NCI-H82 treated with DMSO at 0.1 percent for 48 hours (cell line): Measurements from ENCODE around the gene NAIF1.
"Not testable (repeated sequence)": the region's sequence is repeated elsewhere in the genome, so short reads cannot be mapped to it uniquely, and the experiment has no call there.

Experiments
- DNase-seq: peaks from one replicate; lab custom pipeline; 2025; ENCODE audit not compliant: unreplicated experiment; lab: John Stamatoyannopoulos, UW

NAIF1 gene

DNA sequence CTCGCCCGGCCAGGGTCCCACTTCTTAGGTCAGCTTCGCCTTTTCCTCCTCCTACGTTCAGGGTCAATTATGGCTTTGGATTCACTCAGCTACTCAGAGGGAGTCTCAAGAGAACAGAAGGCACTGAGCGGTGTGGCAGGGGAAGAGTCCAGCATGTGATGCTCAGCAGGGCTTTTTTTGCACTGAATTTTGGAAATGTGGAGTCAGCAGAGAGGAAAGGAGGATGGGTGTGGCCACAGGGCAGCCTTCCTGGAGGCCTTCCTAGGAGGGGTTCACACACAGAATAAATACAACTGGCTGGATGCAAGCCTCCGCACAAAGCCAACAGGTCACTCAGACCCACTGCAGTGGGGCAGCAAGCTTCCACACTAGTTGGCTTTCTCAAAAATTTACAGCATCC is 4.8 kb downstream of the NAIF1 start:
- no peak for DNase-seq

GRCh38 chr9:128061275-128061960 is 5.7 kb downstream of the NAIF1 start:
- DNase-seq, result no peak

DNA sequence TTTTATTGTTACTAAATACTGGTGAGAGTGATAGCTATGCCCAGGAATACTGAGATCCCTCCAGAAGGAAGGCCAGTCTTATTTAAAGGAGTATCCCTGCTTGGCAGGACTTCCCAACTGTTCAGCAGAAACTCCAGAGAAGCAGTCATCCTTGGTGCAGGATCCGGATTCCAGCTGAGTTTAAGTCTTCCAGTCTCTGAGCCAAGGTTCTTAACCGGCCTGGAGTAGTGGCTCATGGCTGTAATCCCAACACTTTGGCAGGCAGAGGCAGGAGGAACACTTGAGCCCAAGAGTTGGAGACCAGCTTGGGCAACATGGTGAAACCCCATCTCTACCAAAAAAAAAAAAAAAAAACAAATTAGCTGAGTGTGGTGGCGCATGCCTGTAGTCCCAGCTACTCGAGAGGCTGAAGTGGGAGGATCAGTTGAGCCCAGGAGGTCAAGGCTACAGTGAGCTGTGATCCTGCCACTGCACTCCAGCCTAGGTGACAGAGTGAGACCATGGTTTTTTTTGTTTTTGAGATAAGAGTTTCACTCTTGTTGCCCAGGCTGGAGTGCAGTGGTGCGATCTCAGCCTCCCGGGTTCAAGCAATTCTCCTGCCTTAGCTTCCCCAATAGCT is 7.6 kb downstream of the NAIF1 start:
- DNase-seq, result no peak

GRCh38 chr9:128057724-128058409 is 9.3 kb downstream of the NAIF1 start:
- no peak for DNase-seq

GRCh38 chr9:128056887-128057723 is 10.0 kb downstream of the NAIF1 start:
- no peak for DNase-seq

DNA sequence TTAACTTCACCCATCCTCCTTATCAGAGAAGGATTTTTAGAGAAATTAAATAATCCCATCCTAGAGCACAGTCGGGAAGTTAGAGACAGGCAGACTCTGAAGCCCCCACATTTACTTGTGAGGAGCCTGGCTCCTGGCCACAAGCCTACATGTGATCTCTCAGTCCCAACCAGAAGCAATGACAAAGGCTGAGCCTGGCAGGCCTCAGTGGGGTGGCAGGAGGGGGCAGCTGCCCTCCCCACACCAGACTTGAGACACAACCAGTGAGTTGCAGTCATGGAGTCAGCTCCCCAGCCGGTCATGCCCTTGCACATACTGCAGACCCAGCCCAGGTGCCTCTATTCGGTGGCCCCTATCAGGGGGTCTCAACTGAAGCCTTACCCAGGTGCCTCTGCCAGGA is 11.0 kb downstream of the NAIF1 start:
- DNase-seq, result no peak

GRCh38 chr9:128055344-128056040 is 11.6 kb downstream of the NAIF1 start:
- DNase-seq, result no peak

GRCh38 chr9:128054087-128054486 is 13.0 kb downstream of the NAIF1 start:
- no peak for DNase-seq

DNA sequence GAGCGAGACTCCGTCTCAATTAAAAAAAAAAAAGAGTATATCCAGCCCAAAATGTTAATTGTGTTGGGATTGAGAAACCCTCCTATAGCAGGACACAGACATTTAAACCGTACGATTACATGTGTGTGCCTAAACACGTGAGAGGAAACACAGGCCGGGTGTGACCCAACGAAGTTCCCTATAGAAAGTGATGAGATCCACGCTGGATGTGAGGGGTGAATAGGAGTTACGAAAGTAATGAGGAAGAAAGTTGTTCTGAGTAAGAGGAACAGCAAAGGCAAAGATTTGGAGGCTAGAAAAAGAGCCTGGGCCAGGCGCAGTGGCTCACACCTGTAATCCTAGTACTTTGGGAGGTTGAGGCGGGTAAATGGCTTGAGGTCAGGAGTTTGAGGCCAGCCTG is 13.6 kb downstream of the NAIF1 start:
- no peak for DNase-seq

GRCh38 chr9:128051932-128052709 is 15.0 kb downstream of the NAIF1 start:
- no peak for DNase-seq

GRCh38 chr9:128049843-128050242 is 17.3 kb downstream of the NAIF1 start:
- no peak for DNase-seq

GRCh38 chr9:128048663-128049062 is 18.5 kb downstream of the NAIF1 start:
- no peak for DNase-seq

- no peak for DNase-seq
These were observed 19.9 kb downstream of the NAIF1 start for GRCh38 chr9:128047231-128047630.

- DNase-seq, result no peak
These were observed 21.3 kb downstream of the NAIF1 start for GRCh38 chr9:128045831-128046230.

DNA sequence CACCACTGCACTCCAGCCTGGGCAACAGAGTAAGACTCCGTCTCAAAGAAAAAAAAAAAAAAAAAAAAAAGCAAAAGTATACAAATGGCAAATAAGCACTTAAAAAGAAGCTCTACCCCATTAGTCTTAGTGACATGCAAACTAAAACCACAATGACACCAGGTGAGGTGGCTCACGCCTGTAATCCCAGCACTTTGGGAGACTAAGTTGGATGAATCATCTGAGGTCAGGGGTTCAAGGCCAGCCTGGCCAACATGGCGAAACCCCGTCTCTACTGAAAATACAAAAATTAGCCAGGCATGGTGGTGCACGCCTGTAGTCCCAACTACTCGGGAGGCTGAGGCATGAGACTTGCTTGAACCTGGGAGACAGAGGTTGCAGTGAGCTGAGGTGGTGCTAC is 21.7 kb downstream of the NAIF1 start:
- DNase-seq, result not testable (repeated sequence)

DNA sequence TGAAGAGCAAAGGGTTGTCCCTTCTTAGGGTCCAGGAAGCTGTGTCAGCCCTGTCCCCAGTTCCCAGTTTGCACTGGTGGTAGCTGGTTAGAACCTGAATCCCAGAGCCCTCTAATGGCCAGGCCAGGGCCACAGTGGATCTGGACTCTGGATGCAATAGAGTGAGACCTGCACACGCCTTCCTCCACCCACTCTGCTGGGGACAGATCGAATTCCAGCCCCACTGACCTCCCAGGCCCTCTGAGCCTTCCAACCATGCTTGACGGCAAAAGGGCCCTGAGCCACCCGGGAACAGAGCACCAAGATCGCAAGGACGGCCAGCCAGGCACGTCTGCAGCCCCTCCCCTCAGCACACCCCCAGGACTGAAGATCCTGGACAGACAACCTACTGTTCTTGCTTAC is 23.7 kb downstream of the NAIF1 start:
- DNase-seq, result no peak

GRCh38 chr9:128042043-128042442 is 25.1 kb downstream of the NAIF1 start:
- DNase-seq, result no peak

- not testable (repeated sequence) for DNase-seq
These were observed 26.3 kb downstream of the NAIF1 start for GRCh38 chr9:128040783-128041182.

GRCh38 chr9:128036522-128036921 is 30.6 kb downstream of the NAIF1 start:
- DNase-seq, result not testable (repeated sequence)
